SK-N-SH (cell line): ENCODE measurements around the gene EIF4G1. TPM values are rescaled to one million over a fixed set of nuclear protein-coding genes. Genes with fewer than 3 reads are reported as not detected.

Experiments
- CTCF ChIA-PET: fragments of 300-600, 350-600 bp; formaldehyde crosslinking; extraction: SDS; loops from one replicate; lab custom pipeline; 2021; lab: Yijun Ruan, JAX
- POLR2A ChIA-PET: fragments of 350-600 bp; sonication (Branson Sonifier 250); formaldehyde crosslinking; extraction: SDS; loops from one replicate; lab custom pipeline; 2020; ENCODE audit warnings: antibody characterized with exemption, inconsistent platforms; lab: Yijun Ruan, JAX
- DNase-seq: peaks from one replicate; pipeline ENCODE4 v3.0.0; 2012
- H2AFZ ChIP-seq: fragments of 200-600 bp; sonication (generic); 2 replicates; pipeline ENCODE4 v1.8.1; 2016; ENCODE audit warnings: antibody characterized with exemption, mild to moderate bottlenecking, low read depth
- H3F3A ChIP-seq: fragments of 200-600 bp; sonication (generic); replicated peaks from 2 replicates; pipeline ENCODE3; 2016; ENCODE audit warnings: antibody characterized with exemption, mild to moderate bottlenecking; ENCODE audit not compliant: insufficient read depth
- H3K27ac ChIP-seq, 2 experiments: fragments of 200-500 bp in 1 of 2; fragments of 200-600 bp in 1 of 2; sonication (Bioruptor generic) in 1 of 2; sonication (generic), shearing (Covaris generic) in 1 of 2; 2 replicates each; pipeline versions ENCODE4 v1.5.1 to v1.6.1; 2014 to 2016; ENCODE audit warnings: low read depth in 2 of 2, inconsistent platforms in 1 of 2, low read length in 1 of 2, mild to moderate bottlenecking in 1 of 2, mixed read lengths in 1 of 2
- H3K27me3 ChIP-seq: fragments of 200-600 bp; sonication (generic), shearing (Covaris generic); 2 replicates; pipeline ENCODE4 v1.6.1; 2016; ENCODE audit warnings: mixed run types; ENCODE audit not compliant: insufficient read depth
- H3K36me3 ChIP-seq, 2 experiments: fragments of 200-500 bp in 1 of 2; fragments of 200-600 bp in 1 of 2; sonication (Bioruptor generic) in 1 of 2; sonication (generic) in 1 of 2; replicated peaks in 1 of 2; 2 replicates each; pipeline versions ENCODE3 to v1.5.1; 2014 to 2016; ENCODE audit warnings: low read length in 1 of 2, mild to moderate bottlenecking in 1 of 2; ENCODE audit not compliant: insufficient read depth in 2 of 2, control insufficient read depth in 1 of 2
- H3K4me1 ChIP-seq, 2 experiments: fragments of 200-500 bp in 1 of 2; fragments of 200-600 bp in 1 of 2; sonication (Bioruptor generic) in 1 of 2; sonication (generic), shearing (Covaris generic) in 1 of 2; 2 replicates each; pipeline versions ENCODE4 v1.5.1 to v1.6.1; 2014 to 2016; ENCODE audit warnings: low read depth in 1 of 2, low read length in 1 of 2, mixed run types in 1 of 2; ENCODE audit not compliant: insufficient read depth in 2 of 2, control insufficient read depth in 1 of 2
- H3K4me2 ChIP-seq: fragments of 200-600 bp; sonication (generic), shearing (Covaris generic); 2 replicates; pipeline ENCODE4 v1.6.1; 2017; ENCODE audit warnings: mixed run types
- H3K4me3 ChIP-seq, 2 experiments: fragments of 200-500 bp in 1 of 2; fragments of 200-600 bp in 1 of 2; sonication (Bioruptor generic) in 1 of 2; sonication (generic), shearing (Covaris generic) in 1 of 2; 2 replicates each; pipeline versions ENCODE4 v1.5.1 to v1.8.1; 2014 to 2016; ENCODE audit warnings: low read depth in 2 of 2, inconsistent platforms in 1 of 2, low read length in 1 of 2, mild to moderate bottlenecking in 1 of 2, mixed read lengths in 1 of 2, moderate library complexity in 1 of 2
- H3K79me2 ChIP-seq: fragments of 200-600 bp; sonication (generic); 2 replicates; pipeline ENCODE4 v1.8.1; 2017; ENCODE audit warnings: mild to moderate bottlenecking; ENCODE audit not compliant: insufficient read depth
- H3K9ac ChIP-seq: fragments of 200-600 bp; sonication (generic); 2 replicates; pipeline ENCODE4 v1.6.1; 2017; ENCODE audit warnings: mixed run types
- H3K9me2 ChIP-seq: fragments of 200-600 bp; sonication (generic); 2 replicates; pipeline ENCODE4 v1.6.1; 2017; ENCODE audit warnings: mixed run types
- H3K9me3 ChIP-seq: fragments of 200-600 bp; sonication (generic); 2 replicates; pipeline ENCODE4 v1.6.1; 2017; ENCODE audit warnings: mixed run types, mild to moderate bottlenecking, moderate library complexity
- H4K20me1 ChIP-seq: fragments of 200-600 bp; sonication (generic); 2 replicates; pipeline ENCODE4 v1.6.1; 2017; ENCODE audit warnings: mild to moderate bottlenecking, mixed run types; ENCODE audit not compliant: insufficient read depth
- CHD2 ChIP-seq: fragments of 150-350 bp; IDR thresholded peaks from 2 replicates; pipeline ENCODE4 v1.6.1; 2018; ENCODE audit warnings: low read length; ENCODE audit not compliant: partially characterized antibody
- ELF1 ChIP-seq: IDR thresholded peaks from 2 replicates; pipeline ENCODE4 v1.4.0; 2012
- FOSL2 ChIP-seq: IDR thresholded peaks from 2 replicates; pipeline ENCODE4 v1.4.0; 2012; ENCODE audit warnings: low read depth, mild to moderate bottlenecking, moderate library complexity, borderline replicate concordance
- GATA2 ChIP-seq: sonication (generic); formaldehyde crosslinking; IDR thresholded peaks from 2 replicates; pipeline ENCODE4 v1.5.0; 2020; ENCODE audit warnings: mild to moderate bottlenecking, missing genetic modification reagents
- IRF3 ChIP-seq: fragments of 150-350 bp; IDR thresholded peaks from 2 replicates; pipeline ENCODE4 v1.6.1; 2016; ENCODE audit warnings: mild to moderate bottlenecking, low read depth, low read length
- MAX ChIP-seq: IDR thresholded peaks from 2 replicates; pipeline ENCODE4 v1.4.0; 2012; ENCODE audit warnings: low read depth
- NFIC ChIP-seq: IDR thresholded peaks from 2 replicates; pipeline ENCODE4 v1.4.0; 2012; ENCODE audit warnings: borderline replicate concordance
- NRF1 ChIP-seq: IDR thresholded peaks from 2 replicates; pipeline ENCODE4 v1.6.1; 2012; ENCODE audit warnings: low read depth, mild to moderate bottlenecking, low read length
- PBX3 ChIP-seq: IDR thresholded peaks from 2 replicates; pipeline ENCODE4; 2012
- RCOR1 ChIP-seq: fragments of 150-350 bp; IDR thresholded peaks from 2 replicates; pipeline ENCODE4 v1.6.1; 2017; ENCODE audit warnings: antibody characterized with exemption, low read length
- RFX5 ChIP-seq: IDR thresholded peaks from 2 replicates; pipeline ENCODE4 v1.6.1; 2012; ENCODE audit warnings: mild to moderate bottlenecking, improper control_type of control experiment, low read length
- SIN3A ChIP-seq: IDR thresholded peaks from 2 replicates; pipeline ENCODE4 v1.6.1; 2012; ENCODE audit warnings: low read depth, mild to moderate bottlenecking, low read length, moderate library complexity, borderline replicate concordance
- TAF1 ChIP-seq: IDR thresholded peaks from 2 replicates; pipeline ENCODE4 v1.6.1; 2012; ENCODE audit warnings: low read depth, mild to moderate bottlenecking, low read length, moderate library complexity, borderline replicate concordance
- TCF12 ChIP-seq: IDR thresholded peaks from 2 replicates; pipeline ENCODE4 v1.4.0; 2012
- USF2 ChIP-seq: fragments of 150-350 bp; IDR thresholded peaks from 2 replicates; pipeline ENCODE4 v1.6.1; 2017; ENCODE audit warnings: antibody characterized with exemption, low read length, low read depth, borderline replicate concordance
- YY1 ChIP-seq: IDR thresholded peaks from 2 replicates; pipeline ENCODE4 v1.4.0; 2012; ENCODE audit warnings: low read depth, mild to moderate bottlenecking
- ZBTB33 ChIP-seq: IDR thresholded peaks from 2 replicates; pipeline ENCODE4 v1.4.0; 2012; ENCODE audit warnings: low read depth, borderline replicate concordance
- WGBS: methylation state at CpG from one replicate; pipeline ENCODE4 v1.1.6; 2017; ENCODE audit warnings: low lambda C conversion rate; 5-methylcytosine and 5-hydroxymethylcytosine counted together
- polyA plus RNA-seq, 3 experiments: library from polyadenylated mRNA; depleted of rRNA; stranded (reverse); fragments of >200 nt; gene quantifications; 2 replicates each; pipeline ENCODE4 v1.2.3, GENCODE V29; 2012

EIF4G1 gene
- polyA plus RNA-seq, 1 of the 3 experiments (the other 2 are of a cell fraction) = 262 TPM

- Histone ChIP-seq H3K4me2 (no peak overlapping the region), H3K9ac (no peak overlapping the region)
These were observed 59.0 kb downstream of the EIF4G1 start for GRCh38 chr3:184373422-184373821.

GRCh38 chr3:184375747-184376461 lies 61.5 kb downstream of the EIF4G1 start:
- Histone ChIP-seq H3K4me3 (no peak overlapping the region), H3K4me1 (peaks cover 10 to 12% of the 10 kb centered on the region in 2 experiments; a peak in 2 of 4 replicates), H3K27ac (no peak overlapping the region), H3K9ac (no peak overlapping the region), H3K9me3 (no peaks in the 10 kb centered on the region), H4K20me1 (no peaks in the 10 kb centered on the region), H3K9me2 (no peaks in the 10 kb centered on the region), H3K27me3 (peaks cover 7% of the 10 kb centered on the region; the same call in 1 of the 2 replicates), H3F3A (peaks cover 8% of the 10 kb centered on the region), H2AFZ (no peak overlapping the region), H3K4me2 (no peak overlapping the region), H3K36me3 (no peaks in the 10 kb centered on the region), H3K79me2 (no peaks in the 10 kb centered on the region)
- ChIA-PET POLR2A (no interaction called here), CTCF (interaction anchor here (0.9 to 11.1 kb wide), 8 partner anchors 13 to 428 kb away, joined by 3 to 165 read pairs (median 4); no protein-coding TSS in a partner anchor)
- DNase-seq = no peak
- 81% methylated on average over 12 of the region's 12 CpGs for WGBS
- TF ChIP-seq NRF1 (no peak), SIN3A (no peak), RCOR1 (no peak), GATA2 (CRISPR knock-in tag) (no peak), MAX (no peak), FOSL2 (no peak), RFX5 (no peak), USF2 (no peak), IRF3 (no peak), TCF12 (no peak), PBX3 (no peak), NFIC (no peak), ZBTB33 (no peak), CHD2 (no peak), TAF1 (no peak), YY1 (no peak), ELF1 (no peak)

More at GRCh38 chr3:184373422-184373821, 59.0 kb downstream of the EIF4G1 start:
- H4K20me1 ChIP-seq = peaks cover 13% of the 10 kb centered on the region
- H3K4me3 ChIP-seq = no peak overlapping the region
- H3K27ac ChIP-seq = no peak overlapping the region
- no peaks in the 10 kb centered on the region for H3K27me3 ChIP-seq
- 74% methylated on average over 3 of the region's 6 CpGs for WGBS
- CTCF ChIA-PET = interaction anchor here (0.7 to 11.1 kb wide), 11 partner anchors 8 to 188 kb away, joined by 3 to 165 read pairs (median 21); partner anchors contain the start of gene EPHB3
- peaks cover 0 to 19% of the 10 kb centered on the region in 2 experiments; a peak in 3 of 4 replicates for H3K4me1 ChIP-seq
- no peaks in the 10 kb centered on the region for H3K79me2 ChIP-seq
- POLR2A ChIA-PET = no interaction called here
- no peaks in the 10 kb centered on the region for H3K9me2 ChIP-seq
- peaks cover 25% of the 10 kb centered on the region for H3F3A ChIP-seq
- peaks cover 7 to 11% of the 10 kb centered on the region in 2 experiments for H3K36me3 ChIP-seq
- TF ChIP-seq RCOR1 = no peak
- TF ChIP-seq FOSL2 = no peak
- H2AFZ ChIP-seq = no peak overlapping the region
- H3K9me3 ChIP-seq = no peaks in the 10 kb centered on the region
- no peak for DNase-seq
